GM10248 (cell line): ENCODE data around the gene ROBO1.

ENCODE experiments used
- CTCF ChIA-PET: fragments of 300-600 bp; sonication (Branson Sonifier 250); formaldehyde crosslinking; extraction: SDS; loops from one replicate; lab custom pipeline; 2021; ENCODE audit warnings: antibody characterized with exemption; lab: Yijun Ruan, JAX
- POLR2A ChIA-PET: fragments of 350-650 bp; sonication (Branson Sonifier 250); formaldehyde crosslinking; extraction: SDS; loops from one replicate; lab custom pipeline; 2020; ENCODE audit warnings: antibody characterized with exemption; lab: Yijun Ruan, JAX
- DNase-seq: peaks from one replicate; pipeline ENCODE4 v3.0.0; 2012; ENCODE audit errors: extremely low spot score
- TF ChIP-seq, protein P1 (sequence below): IDR thresholded peaks from 2 replicates; pipeline ENCODE4 v1.5.1; 2012; ENCODE audit warnings: mild to moderate bottlenecking, low read depth; ENCODE audit errors: extremely low read depth, missing control alignments, control extremely low read depth

ROBO1 gene

GRCh38 chr3:79040701-79041100 lies 727.1 kb downstream of the ROBO1 start:
- ChIA-PET CTCF (interaction anchor here (1.7 kb wide), 2 partner anchors 11 to 15 kb away, joined by 6 to 10 read pairs; no protein-coding TSS in a partner anchor), POLR2A (no interaction called here)
- TF ChIP-seq, protein P1, sequence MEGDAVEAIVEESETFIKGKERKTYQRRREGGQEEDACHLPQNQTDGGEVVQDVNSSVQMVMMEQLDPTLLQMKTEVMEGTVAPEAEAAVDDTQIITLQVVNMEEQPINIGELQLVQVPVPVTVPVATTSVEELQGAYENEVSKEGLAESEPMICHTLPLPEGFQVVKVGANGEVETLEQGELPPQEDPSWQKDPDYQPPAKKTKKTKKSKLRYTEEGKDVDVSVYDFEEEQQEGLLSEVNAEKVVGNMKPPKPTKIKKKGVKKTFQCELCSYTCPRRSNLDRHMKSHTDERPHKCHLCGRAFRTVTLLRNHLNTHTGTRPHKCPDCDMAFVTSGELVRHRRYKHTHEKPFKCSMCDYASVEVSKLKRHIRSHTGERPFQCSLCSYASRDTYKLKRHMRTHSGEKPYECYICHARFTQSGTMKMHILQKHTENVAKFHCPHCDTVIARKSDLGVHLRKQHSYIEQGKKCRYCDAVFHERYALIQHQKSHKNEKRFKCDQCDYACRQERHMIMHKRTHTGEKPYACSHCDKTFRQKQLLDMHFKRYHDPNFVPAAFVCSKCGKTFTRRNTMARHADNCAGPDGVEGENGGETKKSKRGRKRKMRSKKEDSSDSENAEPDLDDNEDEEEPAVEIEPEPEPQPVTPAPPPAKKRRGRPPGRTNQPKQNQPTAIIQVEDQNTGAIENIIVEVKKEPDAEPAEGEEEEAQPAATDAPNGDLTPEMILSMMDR, result no peak
- DNase-seq, result no peak

- DNase-seq, result no peak
- CTCF ChIA-PET, result interaction anchor here (1.7 kb wide), 2 partner anchors 10 to 14 kb away, joined by 6 to 10 read pairs; no protein-coding TSS in a partner anchor
- TF ChIP-seq, protein P1, result no peak
- POLR2A ChIA-PET, result no interaction called here
These were observed 727.7 kb downstream of the ROBO1 start for GRCh38 chr3:79040091-79040490.

DNA sequence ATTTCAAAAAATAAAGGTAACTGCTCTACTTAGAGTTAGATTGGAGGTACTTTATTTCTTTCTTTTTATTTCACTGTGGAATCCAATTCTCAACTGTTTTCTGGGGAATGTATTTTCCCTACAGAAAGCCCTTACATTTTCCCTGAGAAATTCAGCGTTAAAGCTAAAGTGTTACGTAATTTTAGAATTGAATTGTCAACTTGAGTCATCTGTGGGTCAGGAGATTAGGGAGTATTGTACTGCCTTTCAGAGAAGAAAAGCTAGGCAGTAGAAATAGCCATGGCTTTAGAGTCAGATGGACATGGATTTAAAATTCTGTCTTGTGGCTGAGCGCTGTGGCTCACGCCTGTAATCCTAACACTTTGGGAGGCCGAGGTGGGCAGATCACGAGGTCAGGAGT lies 728.6 kb downstream of the ROBO1 start:
- ChIA-PET POLR2A (no interaction called here), CTCF (interaction anchor here (1.7 kb wide), 2 partner anchors 9 to 13 kb away, joined by 6 to 10 read pairs; no protein-coding TSS in a partner anchor)
- TF ChIP-seq, protein P1, result no peak
- DNase-seq, result no peak

GRCh38 chr3:79038636-79039035 lies 729.2 kb downstream of the ROBO1 start:
- POLR2A ChIA-PET, result no interaction called here
- no peak for DNase-seq
- CTCF ChIA-PET, result no interaction called here
- TF ChIP-seq, protein P1, result no peak

DNA sequence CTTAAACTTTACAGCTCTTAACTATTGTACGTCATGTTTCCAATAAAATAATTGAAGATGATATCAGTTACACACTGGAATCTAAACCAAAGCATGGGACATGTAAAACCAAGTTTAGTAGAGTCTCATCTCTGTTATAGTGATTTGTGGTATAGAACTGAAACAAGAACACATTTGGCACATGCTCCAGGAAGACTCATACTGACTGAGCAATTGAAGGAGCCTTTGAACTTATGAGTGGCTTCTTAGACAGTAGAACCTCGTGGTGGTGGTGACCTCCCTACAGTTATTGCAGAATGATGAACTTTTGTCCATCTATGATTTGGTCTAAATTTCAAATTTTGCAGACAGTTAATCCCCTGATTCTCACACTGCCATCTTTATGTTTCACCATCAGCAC lies 729.7 kb downstream of the ROBO1 start:
- ChIA-PET CTCF (no interaction called here), POLR2A (no interaction called here)
- no peak for DNase-seq
- TF ChIP-seq, protein P1, result no peak

GRCh38 chr3:79032686-79033318 lies 735.0 kb downstream of the ROBO1 start:
- no peak for DNase-seq
- TF ChIP-seq, protein P1, result peak; percentile 43
- ChIA-PET POLR2A (no interaction called here), CTCF (interaction anchor here (0.8 to 4.0 kb wide), 4 partner anchors 14 to 375 kb away, joined by 4 to 27 read pairs (median 6); no protein-coding TSS in a partner anchor)
